HEK293T (cell line): ENCODE results near the gene PLA1A.

Experiments
- CTCF ChIA-PET: fragments of 350-600 bp; formaldehyde crosslinking; extraction: SDS; loops from one replicate; lab custom pipeline; 2021; ENCODE audit warnings: antibody characterized with exemption, inconsistent platforms; lab: Yijun Ruan, JAX
- POLR2A ChIA-PET: fragments of 350-600 bp; formaldehyde crosslinking; extraction: SDS; loops from one replicate; lab custom pipeline; 2020; ENCODE audit warnings: antibody characterized with exemption, inconsistent platforms; lab: Yijun Ruan, JAX
- DNase-seq: peaks from one replicate; pipeline ENCODE4 v3.0.0; 2012; ENCODE audit warnings: mixed read lengths; ENCODE audit errors: extremely low spot score
- ARNT ChIP-seq: fragments of 450-650 bp; IDR thresholded peaks from 2 replicates; pipeline ENCODE4 v1.6.1; 2017; ENCODE audit warnings: mild to moderate bottlenecking
- BHLHE40 ChIP-seq: fragments of 450-650 bp; IDR thresholded peaks from 2 replicates; pipeline ENCODE4 v1.6.1; 2016; ENCODE audit warnings: mild to moderate bottlenecking, moderate library complexity, borderline replicate concordance
- CTBP1 ChIP-seq: fragments of 450-650 bp; IDR thresholded peaks from 2 replicates; pipeline ENCODE4 v1.6.1; 2016; ENCODE audit warnings: borderline replicate concordance
- ELF4 ChIP-seq: fragments of 450-650 bp; IDR thresholded peaks from 2 replicates; pipeline ENCODE4 v1.6.1; 2017; ENCODE audit warnings: antibody characterized with exemption
- FOXA1 ChIP-seq: fragments of 450-650 bp; IDR thresholded peaks from 2 replicates; pipeline ENCODE4 v1.6.1; 2016; ENCODE audit warnings: mild to moderate bottlenecking
- FOXK2 ChIP-seq: fragments of 450-650 bp; IDR thresholded peaks from 2 replicates; pipeline ENCODE4 v1.6.1; 2016; ENCODE audit warnings: mild to moderate bottlenecking
- FOXM1 ChIP-seq: fragments of 450-650 bp; IDR thresholded peaks from 2 replicates; pipeline ENCODE4 v1.6.1; 2017; ENCODE audit warnings: mild to moderate bottlenecking, borderline replicate concordance
- HDGF ChIP-seq: fragments of 450-650 bp; IDR thresholded peaks from 2 replicates; pipeline ENCODE4 v1.6.1; 2017; ENCODE audit warnings: antibody characterized with exemption, borderline replicate concordance
- L3MBTL2 ChIP-seq: fragments of 450-650 bp; conservative IDR thresholded peaks from 2 replicates; pipeline ENCODE4 v1.6.1; 2016; ENCODE audit warnings: mild to moderate bottlenecking
- LEF1 ChIP-seq: fragments of 450-650 bp; IDR thresholded peaks from 2 replicates; pipeline ENCODE4 v1.6.1; 2017; ENCODE audit warnings: mild to moderate bottlenecking, borderline replicate concordance
- NFRKB ChIP-seq: fragments of 450-650 bp; IDR thresholded peaks from 2 replicates; pipeline ENCODE4 v1.6.1; 2016; ENCODE audit warnings: mild to moderate bottlenecking, moderate library complexity
- PKNOX1 ChIP-seq: fragments of 450-650 bp; IDR thresholded peaks from 2 replicates; pipeline ENCODE4 v1.6.1; 2016
- SP1 ChIP-seq: fragments of 450-650 bp; IDR thresholded peaks from 2 replicates; pipeline ENCODE4 v1.6.1; 2017
- SUZ12 ChIP-seq: fragments of 450-650 bp; IDR thresholded peaks from 2 replicates; pipeline ENCODE4 v1.6.1; 2016; ENCODE audit warnings: mild to moderate bottlenecking
- TARDBP ChIP-seq: fragments of 450-650 bp; IDR thresholded peaks from 2 replicates; pipeline ENCODE4 v1.6.1; 2016
- ZNF384 ChIP-seq: fragments of 450-650 bp; IDR thresholded peaks from 2 replicates; pipeline ENCODE4 v1.6.1; 2016

PLA1A gene

DNA sequence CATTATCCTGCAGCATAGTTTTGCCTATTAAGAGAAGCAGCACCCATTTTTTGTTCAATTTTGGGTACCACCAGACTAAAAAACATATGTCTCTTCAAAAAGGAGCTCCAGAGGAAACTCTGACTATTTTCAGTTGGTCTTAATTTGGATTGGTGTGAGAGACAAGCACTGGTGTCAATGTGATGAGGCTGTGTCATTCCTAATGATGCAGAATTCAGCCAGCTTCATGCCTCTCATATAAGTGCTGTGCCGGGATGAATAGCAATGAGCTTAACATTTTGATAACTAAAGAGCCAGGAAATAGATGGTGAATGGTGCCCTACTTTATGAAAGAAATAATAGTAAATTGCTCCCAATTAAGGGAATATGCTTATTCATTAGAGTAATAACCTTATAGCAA, 46.8 kb downstream of the PLA1A start:
- CTCF ChIA-PET: no interaction called here
- no peak for TF ChIP-seq ZNF384
- TF ChIP-seq NFRKB: no peak
- TF ChIP-seq SUZ12: no peak
- no peak for TF ChIP-seq FOXK2
- TF ChIP-seq ARNT: no peak
- TF ChIP-seq CTBP1: no peak
- no peak for DNase-seq
- POLR2A ChIA-PET: interaction anchor here (1.7 kb wide), 1 partner anchor 181 kb away, joined by 6 read pairs; the partner anchor contains the start of gene TMEM39A

GRCh38 chr3:119645813-119646212, 48.1 kb downstream of the PLA1A start:
- TF ChIP-seq BHLHE40 (no peak), NFRKB (no peak), SP1 (no peak), FOXA1 (no peak), ELF4 (no peak), TARDBP (no peak), FOXM1 (no peak), ZNF384 (no peak), LEF1 (no peak), ARNT (no peak)
- ChIA-PET CTCF (no interaction called here), POLR2A (interaction anchor here (0.7 kb wide), 1 partner anchor 957 kb away, joined by 4 read pairs; no protein-coding TSS in a partner anchor)

GRCh38 chr3:119647171-119647570, 49.5 kb downstream of the PLA1A start:
- TF ChIP-seq LEF1 (no peak), HDGF (no peak), FOXM1 (no peak), TARDBP (no peak), ZNF384 (no peak), SUZ12 (no peak), CTBP1 (no peak), SP1 (no peak), ELF4 (no peak), FOXK2 (no peak), NFRKB (no peak), PKNOX1 (no peak), ARNT (no peak), FOXA1 (no peak), L3MBTL2 (no peak), BHLHE40 (no peak)
- no peak for DNase-seq
- POLR2A ChIA-PET: no interaction called here
- CTCF ChIA-PET: no interaction called here

More at GRCh38 chr3:119645813-119646212, 48.1 kb downstream of the PLA1A start:
- DNase-seq: no peak

DNA sequence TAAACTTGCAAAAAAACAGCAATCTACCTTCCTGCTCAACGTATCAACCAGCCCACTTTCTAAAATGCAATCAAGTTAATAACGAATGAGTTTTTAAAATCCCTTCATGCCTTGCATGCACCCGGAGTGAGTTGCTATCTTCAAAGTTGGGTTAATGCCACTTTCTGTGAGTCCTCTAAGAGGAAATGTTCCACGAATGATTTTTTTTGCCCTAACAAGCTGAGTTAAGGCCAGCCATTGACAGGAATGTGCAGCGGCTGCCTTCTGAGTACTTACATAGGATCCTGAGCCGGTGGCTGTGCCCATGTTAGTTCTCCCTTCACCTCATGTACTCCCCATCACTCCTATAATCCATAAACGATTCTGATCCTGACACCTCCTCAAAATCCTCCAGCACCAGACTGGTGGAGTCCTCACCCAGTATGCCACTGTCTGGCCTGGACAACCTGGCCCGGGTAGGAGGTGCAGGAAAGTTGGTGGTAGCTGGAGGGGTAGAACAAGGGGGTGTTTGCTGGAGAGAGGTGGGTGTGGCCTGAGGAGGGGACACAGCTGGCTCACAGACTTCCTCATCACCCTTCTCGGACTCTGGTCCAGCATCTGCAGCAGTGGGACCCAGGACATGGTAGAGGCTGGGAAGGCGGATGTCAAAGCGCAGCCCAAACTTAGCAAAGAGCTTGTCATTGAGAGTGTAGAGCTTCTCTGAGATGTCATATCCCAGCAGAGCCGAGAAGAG, 50.3 kb downstream of the PLA1A start:
- no peak for DNase-seq
- ChIA-PET CTCF (no interaction called here), POLR2A (interaction anchor here (1.2 kb wide), 1 partner anchor 29 kb away, joined by 4 read pairs; the partner anchor contains the start of gene COX17)
- no peak for TF ChIP-seq SUZ12
- no peak for TF ChIP-seq PKNOX1
- no peak for TF ChIP-seq FOXK2
- TF ChIP-seq NFRKB: no peak
- TF ChIP-seq TARDBP: no peak
- TF ChIP-seq ARNT: no peak
- TF ChIP-seq LEF1: no peak
- TF ChIP-seq BHLHE40: no peak
- no peak for TF ChIP-seq FOXA1
- TF ChIP-seq FOXM1: no peak

- CTCF ChIA-PET: no interaction called here
- DNase-seq: no peak
- TF ChIP-seq CTBP1 (no peak), PKNOX1 (no peak), ELF4 (no peak), SP1 (no peak), L3MBTL2 (no peak)
- POLR2A ChIA-PET: interaction anchor here (1.2 kb wide), 1 partner anchor 27 kb away, joined by 4 read pairs; the partner anchor contains the start of gene COX17
Observed at GRCh38 chr3:119649761-119650160, 52.1 kb downstream of the PLA1A start.

DNA sequence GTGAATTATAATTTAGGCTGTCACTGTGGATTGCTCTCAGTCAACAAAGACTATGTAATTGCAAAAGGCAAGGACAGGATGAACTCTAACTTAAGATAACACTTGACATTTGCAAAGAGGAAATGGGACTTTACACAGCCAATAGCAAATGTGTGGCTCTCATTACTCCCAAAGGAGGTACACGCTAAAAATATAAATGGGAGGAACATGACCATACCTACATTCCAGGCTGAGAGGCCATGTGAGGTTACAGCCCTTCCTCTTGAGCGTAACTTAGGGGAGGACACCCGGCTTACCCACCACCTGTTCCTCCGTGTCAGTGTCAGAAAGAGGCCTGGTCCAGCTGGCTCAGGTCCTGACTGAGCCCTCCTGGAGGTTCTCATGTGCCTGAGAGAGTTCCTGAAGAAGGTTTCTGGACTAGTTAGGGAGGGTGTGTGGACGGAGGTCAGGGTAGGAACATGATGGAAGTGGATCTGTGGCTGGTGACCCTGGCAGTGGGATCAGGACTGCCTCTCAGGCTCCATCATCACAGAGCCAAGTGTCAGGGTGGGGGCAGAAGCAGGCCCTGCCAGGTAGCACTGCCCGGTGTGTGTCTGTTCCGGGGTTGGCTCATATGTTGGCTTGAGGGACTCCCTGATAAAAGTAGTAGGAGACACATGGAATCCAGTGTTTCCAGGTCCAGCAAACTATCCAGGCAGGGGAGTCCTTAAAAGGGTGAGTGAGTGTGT, 54.8 kb downstream of the PLA1A start:
- POLR2A ChIA-PET: no interaction called here
- DNase-seq: no peak
- CTCF ChIA-PET: no interaction called here
- no peak for TF ChIP-seq LEF1
- TF ChIP-seq CTBP1: no peak
- no peak for TF ChIP-seq SP1
- no peak for TF ChIP-seq FOXA1
- TF ChIP-seq ELF4: no peak
- no peak for TF ChIP-seq ARNT
- no peak for TF ChIP-seq NFRKB
- no peak for TF ChIP-seq SUZ12
- TF ChIP-seq TARDBP: no peak
- TF ChIP-seq FOXK2: no peak
- no peak for TF ChIP-seq HDGF
- no peak for TF ChIP-seq BHLHE40
